DMS 273 treated with DMSO at 0.1 percent for 48 hours (cell line): ENCODE measurements around the gene PIM3.
A peak's percentile ranks its signal among the peaks of the same experiment; 100 is the strongest.

Experiments used
- DNase-seq: peaks from one replicate; lab custom pipeline; 2025; lab: John Stamatoyannopoulos, UW

Gene PIM3

DNA sequence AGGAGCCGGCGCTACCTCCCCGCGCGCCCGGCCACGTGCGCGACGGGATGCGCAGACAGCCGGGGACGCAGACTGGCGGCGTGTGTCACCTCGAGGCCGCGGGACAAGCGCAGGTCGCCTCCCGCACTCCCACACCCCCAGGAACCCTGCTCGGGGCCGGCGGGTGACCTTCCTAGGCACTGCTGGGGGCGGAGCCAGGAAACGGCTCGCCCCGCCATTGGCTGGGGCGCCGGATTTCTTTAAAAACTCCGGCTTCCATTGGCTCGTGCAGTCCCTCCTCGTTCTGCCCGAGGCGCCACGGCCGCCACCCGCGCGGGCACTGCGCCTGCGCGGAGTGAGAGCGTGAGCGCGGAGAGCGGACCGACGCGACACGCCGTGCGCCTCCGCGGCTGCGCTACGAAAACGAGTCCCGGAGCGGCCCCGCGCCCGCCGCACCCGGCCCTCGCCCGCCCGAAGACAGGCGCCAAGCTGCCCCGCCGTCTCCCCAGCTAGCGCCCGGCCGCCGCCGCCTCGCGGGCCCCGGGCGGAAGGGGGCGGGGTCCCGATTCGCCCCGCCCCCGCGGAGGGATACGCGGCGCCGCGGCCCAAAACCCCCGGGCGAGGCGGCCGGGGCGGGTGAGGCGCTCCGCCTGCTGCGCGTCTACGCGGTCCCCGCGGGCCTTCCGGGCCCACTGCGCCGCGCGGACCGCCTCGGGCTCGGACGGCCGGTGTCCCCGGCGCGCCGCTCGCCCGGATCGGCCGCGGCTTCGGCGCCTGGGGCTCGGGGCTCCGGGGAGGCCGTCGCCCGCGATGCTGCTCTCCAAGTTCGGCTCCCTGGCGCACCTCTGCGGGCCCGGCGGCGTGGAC lies at the start of gene PIM3:
TSS of gene PIM3 (plus strand) at position 614 of the 846 bp plus-strand sequence. CDS start at position 790, 176 bp downstream.
- DNase-seq: peak; percentile 83

DNA sequence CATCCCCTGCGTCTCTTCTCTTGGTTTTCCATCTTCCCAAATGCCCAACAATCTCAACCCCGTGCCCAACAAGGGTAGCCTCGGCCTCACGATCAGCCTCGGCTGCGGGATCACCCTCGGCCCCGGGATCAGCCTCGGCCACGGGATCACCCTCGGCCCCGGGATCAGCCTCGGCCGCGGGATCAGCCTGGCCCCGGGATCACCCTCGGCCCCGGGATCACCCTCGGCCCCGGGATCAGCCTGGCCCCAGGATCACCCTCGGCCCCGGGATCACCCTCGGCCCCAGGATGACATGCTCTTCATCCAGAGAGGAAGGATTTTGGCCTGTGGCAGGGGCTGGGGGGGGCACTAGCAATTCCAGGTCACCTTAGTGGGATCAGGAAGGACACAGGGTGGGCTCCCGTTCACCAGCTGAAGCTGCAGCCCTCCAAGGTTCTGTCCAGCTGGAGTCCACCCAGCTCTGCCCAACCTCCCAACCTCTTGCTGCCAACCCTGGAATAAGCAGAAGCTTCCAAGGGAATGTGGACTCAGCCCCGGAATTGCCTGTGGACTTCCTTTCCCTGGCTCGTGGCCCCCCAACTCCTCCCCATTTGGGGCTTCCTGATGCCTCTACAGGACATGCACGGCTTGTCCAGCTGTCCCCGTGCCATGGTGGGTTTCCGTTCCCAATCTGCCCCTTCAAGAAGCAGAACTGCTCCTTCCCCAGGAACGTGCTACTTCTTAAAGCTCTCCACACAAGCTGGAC lies 48.5 kb upstream of the PIM3 start:
- DNase-seq: no peak

DNA sequence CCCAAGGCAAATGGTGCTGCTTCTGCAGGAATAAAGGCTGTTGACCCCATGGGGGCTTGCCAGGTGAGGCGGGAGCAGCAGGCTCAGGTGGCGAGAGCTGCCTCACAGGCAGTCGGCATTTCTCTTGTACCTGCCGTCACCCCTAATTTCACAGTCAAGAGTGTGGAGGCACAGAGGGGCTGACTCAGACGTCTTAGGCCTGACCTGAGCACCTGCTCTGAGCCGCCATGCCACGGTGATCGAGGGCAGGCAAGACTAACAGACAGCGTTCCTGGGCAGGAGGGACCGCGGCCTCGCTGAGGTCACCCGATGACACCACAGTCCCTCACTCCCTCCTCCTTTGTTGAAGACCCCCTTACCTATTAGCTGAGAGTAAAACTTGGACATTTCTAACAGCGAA lies 47.5 kb upstream of the PIM3 start:
- DNase-seq: no peak

DNA sequence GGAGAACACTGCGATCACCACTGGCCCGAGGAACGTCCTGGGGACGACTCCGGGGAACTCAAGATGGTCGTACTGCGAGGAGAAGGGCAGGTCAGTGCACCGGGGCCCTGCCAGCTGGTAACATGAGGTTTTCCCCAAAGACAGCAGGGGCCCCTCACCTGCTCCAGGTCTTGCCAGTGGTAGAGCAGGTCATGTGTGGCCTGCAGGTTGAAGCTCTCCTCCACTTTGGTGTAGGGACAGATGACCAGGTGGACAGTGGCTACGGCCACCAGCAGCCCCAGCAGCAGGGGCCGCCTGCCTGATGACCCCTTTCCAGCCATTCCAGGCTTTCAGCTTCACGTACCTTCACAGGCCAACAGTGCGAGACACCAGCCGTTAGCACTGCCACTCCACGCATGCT lies 47.1 kb upstream of the PIM3 start:
- DNase-seq: no peak

DNA sequence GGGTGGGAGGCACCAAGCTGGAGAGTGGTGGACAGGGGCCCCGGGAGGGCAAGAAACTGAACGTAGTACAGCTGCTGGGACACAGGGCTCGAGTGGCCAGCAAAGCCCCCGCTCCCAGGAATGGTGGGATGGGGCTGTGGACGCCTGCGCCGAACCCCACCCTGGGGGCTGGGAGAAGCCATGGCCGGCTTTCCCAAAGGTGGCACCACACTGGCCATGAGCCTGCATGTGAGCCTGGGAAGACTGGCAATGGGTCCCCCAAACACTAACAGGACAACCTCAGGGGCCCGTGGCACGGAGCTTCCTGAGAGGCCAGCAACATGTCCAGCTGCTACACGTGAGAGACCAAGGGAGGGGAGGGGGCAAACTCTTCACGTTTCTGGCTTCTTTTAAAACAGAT lies 46.3 kb upstream of the PIM3 start:
- DNase-seq: no peak

DNA sequence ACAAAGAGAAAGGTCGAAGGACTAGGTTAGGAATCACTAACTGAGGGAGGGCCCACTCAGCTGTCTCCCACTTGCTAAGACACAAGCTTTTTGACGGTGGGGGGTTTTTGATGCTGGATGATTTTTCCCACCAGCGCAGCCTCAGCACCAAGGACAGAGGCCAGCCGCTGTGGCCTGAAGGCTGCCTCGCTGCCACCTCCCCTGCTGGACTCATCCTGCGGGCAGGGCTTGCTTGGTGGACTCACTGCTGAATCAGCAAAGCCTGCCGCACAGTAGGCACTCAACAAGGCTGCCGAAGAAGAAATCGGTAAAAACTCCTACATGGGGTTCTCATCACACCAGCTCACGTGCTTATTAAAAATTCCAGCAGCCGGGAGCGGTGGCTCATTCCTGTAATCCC lies 45.0 kb upstream of the PIM3 start:
- no peak for DNase-seq

DNA sequence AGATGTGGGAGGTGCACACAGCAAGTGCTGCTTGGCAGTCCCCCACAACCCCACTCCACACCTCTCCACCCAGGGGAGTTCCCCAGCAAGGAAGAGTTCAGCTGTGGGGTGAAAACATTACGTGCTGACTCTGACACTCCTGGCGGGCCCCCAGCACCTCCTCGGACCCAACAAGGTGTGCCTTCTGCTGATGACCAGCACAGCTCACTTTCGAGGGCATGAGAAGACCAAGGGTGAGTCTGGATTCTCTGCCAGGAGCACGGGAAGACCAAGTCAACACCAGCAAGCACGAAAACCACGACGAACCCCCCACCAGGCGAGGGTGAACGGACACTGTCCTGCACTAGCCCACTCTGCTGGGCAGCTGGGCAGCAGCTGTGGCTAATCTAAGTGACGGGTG lies 43.7 kb upstream of the PIM3 start:
- no peak for DNase-seq

DNA sequence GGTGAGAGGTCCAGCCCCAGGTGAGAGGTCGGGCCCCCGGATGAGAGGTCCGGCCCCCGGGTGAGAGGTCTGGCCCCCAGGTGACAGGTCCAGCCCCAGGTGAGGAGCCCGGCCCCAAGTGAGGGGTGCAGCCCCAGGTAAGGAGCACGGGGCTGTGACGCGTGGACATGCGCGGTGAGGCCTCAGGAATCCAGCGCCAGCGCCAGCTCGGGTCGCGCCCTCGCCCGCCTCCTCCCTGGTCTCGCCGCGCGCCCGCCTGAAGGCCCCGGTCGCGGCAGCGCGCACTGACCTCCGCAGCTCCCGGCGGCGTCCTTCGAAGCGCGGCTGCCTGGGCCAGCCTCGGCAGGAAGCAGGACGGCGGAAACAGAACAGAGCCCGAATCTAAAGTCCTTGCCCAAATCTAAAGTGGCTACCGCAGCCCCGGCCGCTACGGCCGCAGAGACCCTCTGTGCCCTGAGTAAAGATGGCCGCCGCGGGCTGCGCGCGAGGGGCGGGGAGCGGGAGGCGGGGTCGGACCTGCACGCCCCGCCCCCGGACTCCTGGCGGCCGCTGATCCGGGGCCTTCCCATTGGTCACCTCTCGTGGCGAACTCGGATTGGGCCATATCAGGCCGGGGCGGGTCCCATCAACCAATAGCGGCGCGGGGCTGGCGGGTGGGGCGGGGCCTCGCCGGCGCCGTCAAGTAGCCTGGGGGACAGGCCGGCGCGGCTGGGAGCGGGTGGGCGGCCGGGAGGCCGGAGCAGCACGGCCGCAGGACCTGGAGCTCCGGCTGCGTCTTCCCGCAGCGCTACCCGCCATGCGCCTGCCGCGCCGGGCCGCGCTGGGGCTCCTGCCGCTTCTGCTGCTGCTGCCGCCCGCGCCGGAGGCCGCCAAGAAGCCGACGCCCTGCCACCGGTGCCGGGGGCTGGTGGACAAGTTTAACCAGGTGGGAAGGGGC lies 42.3 kb upstream of the PIM3 start, which contains the start of the genes ALG12 and CRELD2:
TSS of gene ALG12 (minus strand) at position 465 of the 937 bp plus-strand sequence. CDS start 4,673 bp downstream, outside the sequence.
TSS of gene CRELD2 (plus strand) at position 661 of the 937 bp plus-strand sequence. CDS start at position 797, 136 bp downstream.
- DNase-seq: peak; percentile 81

DNA sequence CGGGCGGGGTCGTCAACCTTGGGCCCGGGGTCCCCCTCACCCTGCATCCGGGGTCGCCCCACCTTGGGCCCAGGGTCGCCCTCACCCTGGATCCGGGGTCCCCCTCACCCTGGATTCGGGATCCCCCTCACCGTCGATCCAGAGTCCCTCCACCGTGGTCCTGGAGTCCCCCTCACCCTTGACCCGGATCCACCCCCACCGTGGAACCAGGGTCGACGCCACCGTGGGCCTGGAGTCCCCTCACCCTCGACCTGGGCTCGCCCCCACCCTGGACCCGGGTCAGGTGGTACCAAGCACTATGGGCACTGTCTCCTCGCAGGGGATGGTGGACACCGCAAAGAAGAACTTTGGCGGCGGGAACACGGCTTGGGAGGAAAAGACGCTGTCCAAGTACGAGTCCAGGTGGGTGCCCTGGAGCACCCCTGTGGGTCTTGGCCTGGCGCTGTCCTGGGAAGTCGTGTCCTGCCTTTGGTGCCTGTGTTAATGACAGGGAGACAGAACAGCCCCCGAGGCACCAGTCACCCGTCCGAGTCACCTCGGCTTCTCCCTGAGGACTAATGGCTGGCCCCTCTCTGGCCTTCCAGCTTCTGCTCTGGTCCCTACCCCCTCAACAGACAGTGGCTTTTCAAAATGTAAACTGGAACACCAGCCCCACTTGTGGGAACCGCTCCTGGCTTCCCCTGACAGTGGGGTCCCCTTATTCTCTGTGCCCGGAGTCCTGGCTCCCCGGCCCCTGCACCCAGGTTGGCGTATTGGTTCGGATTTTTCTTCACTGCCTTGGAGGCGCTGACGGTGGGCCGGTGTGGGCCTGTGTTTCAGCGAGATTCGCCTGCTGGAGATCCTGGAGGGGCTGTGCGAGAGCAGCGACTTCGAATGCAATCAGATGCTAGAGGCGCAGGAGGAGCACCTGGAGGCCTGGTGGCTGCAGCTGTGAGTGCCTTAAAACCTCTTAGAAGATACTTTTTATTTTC lies 41.4 kb upstream of the PIM3 start:
- DNase-seq: no peak

DNA sequence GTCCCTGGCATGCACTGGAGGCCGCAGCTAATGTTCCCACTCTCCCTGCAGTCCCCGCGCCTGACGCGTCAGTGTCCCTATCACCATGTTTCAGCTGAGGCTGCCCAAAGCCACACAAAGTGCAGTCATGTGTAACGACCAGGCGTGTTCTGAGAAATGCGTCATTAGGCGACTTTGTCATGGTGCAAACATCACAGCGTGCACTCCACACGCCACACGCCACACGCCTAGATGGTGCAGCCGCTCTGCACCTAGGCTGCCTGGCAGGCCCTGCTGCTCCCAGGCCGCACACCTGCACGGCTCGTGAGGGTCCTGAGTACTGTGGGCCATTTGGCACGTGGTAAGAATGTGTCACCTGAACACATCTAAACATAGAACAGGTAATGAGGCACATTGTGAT lies 39.7 kb upstream of the PIM3 start:
- no peak for DNase-seq

DNA sequence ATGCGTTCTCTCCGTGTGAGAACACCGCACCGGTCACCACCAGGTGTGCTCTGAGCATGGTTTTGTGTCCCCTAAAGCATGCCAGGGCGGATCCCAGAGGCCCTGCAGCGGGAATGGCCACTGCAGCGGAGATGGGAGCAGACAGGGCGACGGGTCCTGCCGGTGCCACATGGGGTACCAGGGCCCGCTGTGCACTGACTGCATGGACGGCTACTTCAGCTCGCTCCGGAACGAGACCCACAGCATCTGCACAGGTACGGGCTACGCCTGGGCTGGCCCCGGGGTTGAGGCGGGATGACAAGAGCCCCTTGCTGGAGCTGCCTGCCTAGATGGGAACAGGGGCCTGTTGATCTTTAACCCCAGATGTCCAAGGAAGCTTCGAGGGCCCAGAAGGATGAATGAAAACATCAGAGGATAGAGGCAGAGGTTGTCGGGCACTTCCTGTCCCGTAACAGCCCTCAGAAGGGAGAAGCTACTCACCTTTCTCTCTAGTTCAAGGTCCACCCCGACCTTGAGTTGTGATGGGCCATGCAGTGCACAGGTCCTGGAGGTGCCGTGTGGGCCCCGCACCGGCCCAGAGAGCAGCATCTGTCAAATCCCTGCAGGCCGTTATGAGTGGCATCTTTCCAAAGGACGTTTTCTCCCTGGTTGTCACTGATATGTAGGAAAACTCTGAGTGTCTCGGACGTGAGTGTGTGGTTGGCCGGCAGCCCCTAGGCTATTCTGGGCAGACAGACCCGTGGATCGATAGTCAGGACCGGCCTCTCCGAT lies 38.9 kb upstream of the PIM3 start:
- DNase-seq: no peak

DNA sequence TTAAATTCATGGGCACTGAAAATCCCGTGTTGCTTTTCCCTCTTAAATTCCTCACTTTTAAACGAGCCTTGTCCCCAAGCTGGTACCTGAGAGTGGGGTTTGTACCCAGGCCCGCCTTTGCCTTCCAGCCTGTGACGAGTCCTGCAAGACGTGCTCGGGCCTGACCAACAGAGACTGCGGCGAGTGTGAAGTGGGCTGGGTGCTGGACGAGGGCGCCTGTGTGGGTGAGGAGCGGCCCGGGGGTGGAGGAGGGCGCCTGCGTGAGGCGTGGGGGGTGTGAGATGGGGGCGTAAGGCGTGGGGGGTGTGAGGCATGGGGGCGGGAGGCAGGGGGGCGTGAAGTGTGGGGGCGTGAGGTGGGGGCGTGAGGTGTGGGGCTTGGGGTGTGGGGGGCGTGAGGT lies 38.1 kb upstream of the PIM3 start:
- no peak for DNase-seq

DNA sequence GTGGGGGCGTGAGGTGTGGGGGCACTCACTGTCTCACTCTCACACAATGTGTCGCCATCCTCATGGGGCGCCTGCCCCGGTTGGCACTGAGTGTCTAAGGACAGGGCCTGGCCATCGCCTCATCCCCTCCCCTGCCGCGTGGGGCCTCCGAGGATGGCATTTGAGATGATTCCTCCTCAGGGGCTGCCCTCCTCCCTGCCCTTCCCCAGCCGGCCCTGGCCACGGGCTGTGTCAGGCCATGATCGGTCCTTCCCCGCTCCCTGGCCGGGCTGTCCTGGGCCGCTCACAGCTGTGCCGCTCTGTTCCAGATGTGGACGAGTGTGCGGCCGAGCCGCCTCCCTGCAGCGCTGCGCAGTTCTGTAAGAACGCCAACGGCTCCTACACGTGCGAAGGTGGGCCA lies 37.6 kb upstream of the PIM3 start:
- no peak for DNase-seq

DNA sequence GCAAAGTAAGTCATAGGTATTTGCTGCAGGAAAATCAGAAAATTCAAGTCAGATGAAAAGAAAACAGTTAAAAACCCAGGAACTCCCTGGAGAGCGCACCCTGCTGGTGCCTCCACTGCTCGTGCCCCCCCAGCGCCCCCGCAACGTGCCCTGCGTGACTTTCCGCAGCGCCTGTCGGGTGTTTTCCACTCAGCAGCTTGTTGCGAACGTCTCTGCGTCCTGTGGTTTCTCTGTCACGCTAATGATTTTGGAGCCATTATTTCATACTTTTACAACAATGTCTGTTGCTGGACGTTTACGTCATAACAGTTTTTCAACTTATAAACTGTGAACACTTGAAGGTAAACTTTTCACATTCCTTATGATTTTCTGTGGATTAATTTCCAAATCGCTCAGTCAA lies 37.1 kb upstream of the PIM3 start:
- DNase-seq: no peak

DNA sequence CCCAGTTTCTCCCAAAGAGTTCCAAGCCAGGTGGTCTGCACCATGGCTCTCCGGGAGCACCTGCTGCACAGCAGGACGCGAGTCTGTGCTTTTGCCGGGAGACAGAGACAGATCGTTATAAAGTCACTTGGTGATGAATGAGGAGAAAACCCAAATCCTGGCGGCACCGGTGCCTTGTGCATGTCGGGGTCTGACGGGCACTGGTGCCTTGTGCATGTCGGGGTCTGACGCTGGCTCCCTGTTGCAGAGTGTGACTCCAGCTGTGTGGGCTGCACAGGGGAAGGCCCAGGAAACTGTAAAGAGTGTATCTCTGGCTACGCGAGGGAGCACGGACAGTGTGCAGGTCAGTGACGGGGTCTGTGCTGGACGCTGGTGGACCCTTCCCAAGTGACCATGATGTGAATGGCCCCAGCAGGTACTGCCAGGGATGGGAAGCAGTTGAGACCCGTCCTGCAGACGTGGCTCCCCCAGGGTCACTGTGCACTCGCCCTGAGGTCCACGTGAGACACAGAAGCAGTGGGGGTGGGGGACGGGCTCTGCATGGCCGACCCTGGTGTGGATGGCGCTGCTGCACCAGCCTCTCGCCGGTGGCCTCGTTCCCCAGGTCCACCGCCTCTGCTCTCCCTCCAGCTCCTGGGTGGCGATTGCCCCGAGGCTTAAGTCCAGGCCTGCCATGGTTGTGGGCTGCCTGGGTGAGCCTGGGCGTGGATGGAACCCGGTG lies 36.3 kb upstream of the PIM3 start:
- no peak for DNase-seq

DNA sequence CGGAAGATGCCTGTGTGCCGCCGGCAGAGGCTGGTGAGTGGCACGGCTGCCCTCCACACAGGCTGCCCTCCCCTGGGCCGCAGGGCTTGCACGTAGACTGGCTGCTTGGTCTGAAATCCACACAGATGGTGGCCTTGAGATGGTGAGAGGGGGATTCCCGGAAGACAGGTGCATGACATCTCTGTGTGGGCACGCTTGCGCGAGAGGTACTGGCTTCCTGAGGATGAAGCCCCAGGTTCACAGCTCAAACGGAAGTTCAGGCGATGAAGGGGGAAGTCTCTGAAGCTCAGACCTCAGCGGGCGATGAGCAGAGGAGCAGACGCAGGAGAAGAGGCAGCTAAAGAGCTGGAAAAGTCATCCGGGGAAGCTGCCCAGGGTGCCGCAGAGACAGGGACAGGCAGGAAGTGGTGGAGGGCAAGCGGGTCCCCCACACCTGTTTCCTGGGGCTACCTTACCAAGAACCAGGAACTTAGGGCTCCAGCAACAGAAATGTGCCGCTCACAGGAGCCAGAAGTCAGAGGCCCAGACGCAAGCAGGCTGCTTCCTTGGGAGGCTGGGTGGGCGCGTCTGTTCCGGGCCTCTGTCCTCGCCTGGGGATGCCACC lies 34.9 kb upstream of the PIM3 start:
- no peak for DNase-seq

DNA sequence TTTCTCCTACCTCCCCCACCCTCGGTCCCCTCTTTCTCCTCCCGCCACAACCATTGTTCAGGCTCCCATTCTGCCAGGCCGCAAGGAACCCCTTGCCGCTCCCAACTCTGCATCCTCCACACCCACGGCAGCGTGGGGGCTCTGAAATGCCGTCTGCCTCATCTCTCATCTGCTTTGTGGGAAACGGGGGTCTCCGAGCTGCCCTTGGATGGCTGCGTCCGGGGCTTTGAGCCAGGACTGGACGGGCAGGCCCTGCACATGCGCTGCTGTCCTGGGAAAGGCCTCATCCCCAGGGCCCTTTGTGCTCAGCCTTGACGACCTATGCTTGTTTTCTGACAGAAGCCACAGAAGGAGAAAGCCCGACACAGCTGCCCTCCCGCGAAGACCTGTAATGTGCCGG lies 33.7 kb upstream of the PIM3 start:
- no peak for DNase-seq

DNA sequence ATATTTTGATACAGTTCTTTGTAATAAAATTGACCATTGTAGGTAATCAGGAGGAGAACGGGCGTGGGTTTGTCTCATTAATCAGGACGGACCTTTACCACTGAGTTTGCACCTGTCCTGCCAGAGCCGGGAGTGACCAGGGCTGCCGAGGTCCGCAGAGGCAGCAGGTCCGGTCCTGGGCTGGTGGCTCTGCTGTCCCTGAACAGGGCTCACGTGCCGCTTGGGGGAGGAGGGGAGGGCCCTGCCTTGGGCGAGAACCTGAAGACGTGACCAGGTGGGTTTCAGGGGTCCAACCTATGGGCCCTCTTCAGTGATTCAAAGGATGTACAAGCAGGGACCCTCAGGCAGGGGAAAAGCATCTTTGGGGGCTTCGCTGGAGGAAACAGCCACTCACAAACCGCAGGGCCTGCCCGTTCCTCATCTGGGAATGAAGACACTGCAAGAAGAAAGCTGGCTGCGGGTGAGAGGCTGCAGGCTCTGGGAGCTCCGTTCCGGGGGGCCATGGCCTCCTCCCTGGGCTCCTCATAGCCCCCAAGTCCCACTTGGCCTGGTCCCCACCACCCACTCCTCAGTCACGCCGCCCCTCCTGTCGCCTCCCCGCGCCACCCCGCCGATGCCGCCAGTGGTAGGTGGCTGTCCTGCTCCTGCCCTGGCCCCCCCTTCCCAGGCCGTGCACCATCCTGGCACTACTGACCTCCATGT lies 32.9 kb upstream of the PIM3 start:
- no peak for DNase-seq

DNA sequence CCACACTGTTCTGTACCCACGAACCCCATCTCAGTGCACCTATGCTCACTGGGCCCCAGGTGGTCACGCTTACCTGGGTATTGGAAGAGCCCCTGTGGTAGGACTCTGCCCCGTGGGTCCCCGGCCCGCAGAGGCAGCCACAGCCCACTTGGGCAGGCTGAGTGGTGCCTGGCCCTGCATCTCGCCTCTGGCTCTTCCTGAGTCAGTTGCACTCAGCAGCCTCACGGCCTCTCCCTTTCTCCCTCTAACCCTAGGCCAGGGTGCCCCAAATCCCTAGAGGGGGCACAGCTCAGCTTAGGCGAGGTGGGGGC lies 32.4 kb upstream of the PIM3 start:
- DNase-seq: no peak
